ENCODE data around the gene COPG1. TPM values are rescaled to one million over a fixed set of nuclear protein-coding genes. Genes with fewer than 3 reads are reported as not detected.

Gene COPG1
- total RNA-seq, 1 experiment from 2014 or later, result 132 TPM

GRCh38 chr3:129278439-129278965, 29.1 kb downstream of the COPG1 start, which contains the start of gene HMCES (continued):
- TF ChIP-seq FOXP4 (CRISPR knock-in tag; IDR thresholded peaks at IDR 0.05) (0 out of 2 replicates have a peak, but pooled peaks have one; percentile 13), ZMAT4 (CRISPR knock-in tag; IDR thresholded peaks at IDR 0.05) (no peak), HMGA2 (CRISPR knock-in tag; IDR thresholded peaks at IDR 0.05) (no peak), ZNF121 (CRISPR knock-in tag; IDR thresholded peaks at IDR 0.05) (no peak), IRF2 (CRISPR knock-in tag; IDR thresholded peaks at IDR 0.05; ENCODE audit: borderline replicate concordance, low read depth) (no peak), NFATC4 (CRISPR knock-in tag; IDR thresholded peaks at IDR 0.05) (no peak), ZNF396 (CRISPR knock-in tag; IDR thresholded peaks at IDR 0.05; ENCODE audit: borderline replicate concordance) (no peak), GABPB1 (CRISPR knock-in tag; IDR thresholded peaks at IDR 0.05) (0 out of 2 replicates have a peak, but pooled peaks have one; percentile 23), ATF3 (CRISPR knock-in tag; conservative IDR thresholded peaks at IDR 0.05) (no peak), NFE2L1 (CRISPR knock-in tag; IDR thresholded peaks at IDR 0.05) (0 out of 2 replicates have a peak, but pooled peaks have one; percentile 38), ZNF263 (CRISPR knock-in tag; IDR thresholded peaks at IDR 0.05; ENCODE audit: low read depth) (no peak), E2F1 (CRISPR knock-in tag; IDR thresholded peaks at IDR 0.05) (no peak), JUN (CRISPR knock-in tag; IDR thresholded peaks at IDR 0.05) (no peak), AR (CRISPR knock-in tag; IDR thresholded peaks at IDR 0.05) (no peak), CREB1 (CRISPR knock-in tag; IDR thresholded peaks at IDR 0.05) (no peak), FOXP1 (CRISPR knock-in tag; IDR thresholded peaks at IDR 0.05; ENCODE audit: borderline replicate concordance) (peak; percentile 16; the same call in 1 of the 2 replicates), ZNF232 (CRISPR knock-in tag; IDR thresholded peaks at IDR 0.05) (no peak), SMAD3 (CRISPR knock-in tag; IDR thresholded peaks at IDR 0.05; ENCODE audit: borderline replicate concordance) (no peak), ZSCAN18 (CRISPR knock-in tag; IDR thresholded peaks at IDR 0.05) (no peak), KAT7 (CRISPR knock-in tag; IDR thresholded peaks at IDR 0.05; ENCODE audit: borderline replicate concordance) (no peak), SOX15 (CRISPR knock-in tag; IDR thresholded peaks at IDR 0.05) (no peak), ZBTB43 (CRISPR knock-in tag; IDR thresholded peaks at IDR 0.05) (no peak), NR3C1 (CRISPR knock-in tag; conservative IDR thresholded peaks at IDR 0.05; ENCODE audit: low read depth) (no peak)
- TF ChIP-seq, protein P1, sequence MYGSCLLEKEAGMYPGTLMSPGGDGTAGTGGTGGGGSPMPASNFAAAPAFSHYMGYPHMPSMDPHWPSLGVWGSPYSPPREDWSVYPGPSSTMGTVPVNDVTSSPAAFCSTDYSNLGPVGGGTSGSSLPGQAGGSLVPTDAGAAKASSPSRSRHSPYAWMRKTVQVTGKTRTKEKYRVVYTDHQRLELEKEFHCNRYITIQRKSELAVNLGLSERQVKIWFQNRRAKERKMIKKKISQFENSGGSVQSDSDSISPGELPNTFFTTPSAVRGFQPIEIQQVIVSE (CRISPR knock-in tag; IDR thresholded peaks at IDR 0.05; ENCODE audit: borderline replicate concordance), result no peak
- TF ChIP-seq, protein P2, sequence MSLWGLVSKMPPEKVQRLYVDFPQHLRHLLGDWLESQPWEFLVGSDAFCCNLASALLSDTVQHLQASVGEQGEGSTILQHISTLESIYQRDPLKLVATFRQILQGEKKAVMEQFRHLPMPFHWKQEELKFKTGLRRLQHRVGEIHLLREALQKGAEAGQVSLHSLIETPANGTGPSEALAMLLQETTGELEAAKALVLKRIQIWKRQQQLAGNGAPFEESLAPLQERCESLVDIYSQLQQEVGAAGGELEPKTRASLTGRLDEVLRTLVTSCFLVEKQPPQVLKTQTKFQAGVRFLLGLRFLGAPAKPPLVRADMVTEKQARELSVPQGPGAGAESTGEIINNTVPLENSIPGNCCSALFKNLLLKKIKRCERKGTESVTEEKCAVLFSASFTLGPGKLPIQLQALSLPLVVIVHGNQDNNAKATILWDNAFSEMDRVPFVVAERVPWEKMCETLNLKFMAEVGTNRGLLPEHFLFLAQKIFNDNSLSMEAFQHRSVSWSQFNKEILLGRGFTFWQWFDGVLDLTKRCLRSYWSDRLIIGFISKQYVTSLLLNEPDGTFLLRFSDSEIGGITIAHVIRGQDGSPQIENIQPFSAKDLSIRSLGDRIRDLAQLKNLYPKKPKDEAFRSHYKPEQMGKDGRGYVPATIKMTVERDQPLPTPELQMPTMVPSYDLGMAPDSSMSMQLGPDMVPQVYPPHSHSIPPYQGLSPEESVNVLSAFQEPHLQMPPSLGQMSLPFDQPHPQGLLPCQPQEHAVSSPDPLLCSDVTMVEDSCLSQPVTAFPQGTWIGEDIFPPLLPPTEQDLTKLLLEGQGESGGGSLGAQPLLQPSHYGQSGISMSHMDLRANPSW (CRISPR knock-in tag; conservative IDR thresholded peaks at IDR 0.05; ENCODE audit: low read depth), result no peak
